Lower leg skin (tissue), 3 donors: ENCODE results near the gene PODNL1.

Source experiments
- CTCF ChIP-seq, 3 donors: fragments of 450-650 bp; IDR thresholded peaks; one replicate each; pipeline ENCODE4 v1.5.1; 2016; ENCODE audit warnings: antibody characterized with exemption in 3 of 3, mild to moderate bottlenecking in 3 of 3, moderate library complexity in 2 of 3
- POLR2A ChIP-seq, 2 donors: fragments of 450-650 bp; IDR thresholded peaks; one replicate each; pipeline ENCODE4 v1.6.1; 2016 to 2017; ENCODE audit warnings: antibody characterized with exemption in 2 of 2, mild to moderate bottlenecking in 1 of 2, moderate library complexity in 1 of 2

DNA sequence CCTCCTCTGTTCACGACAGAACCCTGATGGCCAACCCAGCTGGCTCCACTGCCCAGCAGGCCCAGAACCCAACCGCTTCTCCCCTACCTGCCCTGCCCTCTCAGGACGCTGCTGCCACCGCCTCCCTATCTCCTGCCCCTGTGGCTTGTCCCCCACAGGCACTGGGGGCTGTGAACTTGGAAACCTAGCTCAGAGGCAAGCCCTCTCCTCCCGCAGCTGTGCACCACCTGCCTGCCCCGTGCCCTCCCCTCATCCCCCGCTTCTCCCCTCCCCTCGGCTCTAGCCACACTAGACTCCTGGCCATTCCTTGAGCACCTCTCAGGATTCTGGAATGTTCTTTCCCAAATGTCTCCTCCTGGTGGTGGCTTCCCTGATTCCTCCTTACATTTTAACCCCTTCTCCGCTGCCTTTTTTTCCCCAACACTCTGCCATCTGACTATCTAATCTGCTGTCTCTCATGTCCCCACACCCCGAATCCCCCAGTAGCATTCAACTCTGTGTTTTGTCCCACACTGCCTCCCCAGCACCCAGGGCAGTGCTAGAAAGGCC, 54.6 kb downstream of the PODNL1 start:
- TF ChIP-seq CTCF (IDR thresholded peaks at IDR 0.05), result no peak
- TF ChIP-seq POLR2A (IDR thresholded peaks at IDR 0.05), result no peak
